Activated effector memory CD4-positive, alpha-beta T cell treated with anti-CD3 and anti-CD28 coated beads, Interleukin-2, amount 50 U/mL, for 16 hours (primary cell): ENCODE results near the gene TNFAIP8L2.

Experiments used
- DNase-seq: peaks from one replicate; pipeline ENCODE4 v3.0.0-alpha.2; 2020

TNFAIP8L2 gene

GRCh38 chr1:151156515-151156819 lies at the start of gene TNFAIP8L2:
Gene TNFAIP8L2 (plus strand): TSS chr1:151156649. CDS start chr1:151158698, 2,049 bp downstream.
- peak; percentile 91 for DNase-seq

- DNase-seq, result no peak
Measured at GRCh38 chr1:151106894-151107293, 49.6 kb upstream of the TNFAIP8L2 start.

- peak; percentile 47 for DNase-seq
Measured at GRCh38 chr1:151108331-151108730, 48.1 kb upstream of the TNFAIP8L2 start.

- DNase-seq, result no peak
Measured at GRCh38 chr1:151113877-151114276, 42.6 kb upstream of the TNFAIP8L2 start.

GRCh38 chr1:151124763-151125403 lies 31.6 kb upstream of the TNFAIP8L2 start:
- no peak for DNase-seq

GRCh38 chr1:151128800-151129199 lies 27.6 kb upstream of the TNFAIP8L2 start:
- no peak for DNase-seq

GRCh38 chr1:151130987-151131586 lies 25.4 kb upstream of the TNFAIP8L2 start:
- DNase-seq, result peak; percentile 87

- DNase-seq, result no peak
Measured at GRCh38 chr1:151131701-151132334, 24.6 kb upstream of the TNFAIP8L2 start.

- DNase-seq, result no peak
Measured at GRCh38 chr1:151132335-151133017, 24.0 kb upstream of the TNFAIP8L2 start.

- DNase-seq, result no peak
Measured at GRCh38 chr1:151133018-151133806, 23.2 kb upstream of the TNFAIP8L2 start.

- DNase-seq, result no peak
Measured at GRCh38 chr1:151134396-151134795, 22.1 kb upstream of the TNFAIP8L2 start.

GRCh38 chr1:151134991-151135390 lies 21.5 kb upstream of the TNFAIP8L2 start:
- DNase-seq, result no peak

- DNase-seq, result no peak
Measured at GRCh38 chr1:151135433-151136385, 20.7 kb upstream of the TNFAIP8L2 start.

- no peak for DNase-seq
Measured at GRCh38 chr1:151137789-151138188, 18.7 kb upstream of the TNFAIP8L2 start.

- no peak for DNase-seq
Measured at GRCh38 chr1:151142411-151143056, 13.9 kb upstream of the TNFAIP8L2 start.

- DNase-seq, result no peak
Measured at GRCh38 chr1:151143057-151143435, 13.4 kb upstream of the TNFAIP8L2 start.

GRCh38 chr1:151143986-151144385 lies 12.5 kb upstream of the TNFAIP8L2 start:
- no peak for DNase-seq

GRCh38 chr1:151144474-151145303 lies 11.8 kb upstream of the TNFAIP8L2 start:
- no peak for DNase-seq

GRCh38 chr1:151145304-151146071 lies 11.0 kb upstream of the TNFAIP8L2 start:
- DNase-seq, result no peak

- DNase-seq, result no peak
Measured at GRCh38 chr1:151146072-151146411, 10.4 kb upstream of the TNFAIP8L2 start.
